Mucosa of descending colon (tissue), 3 donors: ENCODE measurements around the gene NUP54. TPM values are rescaled to one million over a fixed set of nuclear protein-coding genes. Genes with fewer than 3 reads are reported as not detected.

Experiments
- ATAC-seq: fragments of 200-7000 bp; cut with Tn5 transposase; one replicate; pipeline ENCODE4 v1.9.1; 2020; ENCODE audit warnings: mild to moderate bottlenecking, moderate library complexity
- DNase-seq, 3 donors: peaks; one replicate each; pipeline ENCODE4 v3.0.0-alpha.2; 2020
- H3K36me3 ChIP-seq: fragments of 200-600 bp; one replicate; pipeline ENCODE4 v1.8.0; 2021; ENCODE audit warnings: low read depth, mild to moderate bottlenecking
- H3K4me1 ChIP-seq: fragments of 200-600 bp; one replicate; pipeline ENCODE4 v1.8.0; 2021; ENCODE audit warnings: low read depth, mild to moderate bottlenecking
- H3K4me3 ChIP-seq: fragments of 200-600 bp; one replicate; pipeline ENCODE4 v1.8.0; 2021; ENCODE audit warnings: mild to moderate bottlenecking
- H3K9me3 ChIP-seq: fragments of 200-600 bp; one replicate; pipeline ENCODE4 v1.8.0; 2021; ENCODE audit warnings: mild to moderate bottlenecking
- CTCF ChIP-seq: fragments of 200-600 bp; IDR thresholded peaks from one replicate; pipeline ENCODE4 v1.8.0; 2022; ENCODE audit warnings: antibody characterized with exemption, mild to moderate bottlenecking
- intact Hi-C, 2 donors: fragments of 100-400 bp; cut with DNase I in 1 of 2; cut with micrococcal nuclease in 1 of 2; formaldehyde crosslinking; loops; one replicate each; pipeline versions ENCODE4 v1.11.0 to v1.11.1; 2022; cut with DNase I, micrococcal nuclease
- total RNA-seq, 3 donors: library from RNA; stranded (reverse); fragmentation: NEBNext Ultra II Directional in 2 of 3; extraction: Animal tissue kit (Norgen Biotek cat#: 25700) in 2 of 3; gene quantifications; one replicate each; pipeline versions ENCODE4 v1.2.1 to v1.2.4, GENCODE V29; 2021 to 2023
- donor health status: DM: no; HTN: no; CAD: no; lungs with moderate emphysema.
- donor health status: DM: no; HTN: no; CAD: no.
- donor health status: DM: no; HTN: yes; CAD: no.

Gene NUP54
- total RNA-seq, 3 donors from 2014 or later: 32.1 to 40.3 (median 36.4) TPM

GRCh38 chr4:76168688-76169087 lies 20.5 kb upstream of the NUP54 start:
- ATAC-seq (no peak), DNase-seq (no peak)
- TF ChIP-seq CTCF: no peak
- Histone ChIP-seq H3K9me3 (no peaks in the 10 kb centered on the region), H3K4me1 (no peaks in the 10 kb centered on the region), H3K4me3 (no peak overlapping the region), H3K36me3 (peaks cover 27% of the 10 kb centered on the region)
- intact Hi-C loops: no loop called here

- H3K36me3 ChIP-seq: peaks cover 20% of the 10 kb centered on the region
- H3K9me3 ChIP-seq: no peaks in the 10 kb centered on the region
- ATAC-seq (no peak), DNase-seq (no peak)
- intact Hi-C loops: no loop called here
- H3K4me3 ChIP-seq: no peak overlapping the region
- TF ChIP-seq CTCF: no peak
- H3K4me1 ChIP-seq: no peaks in the 10 kb centered on the region
Measured at GRCh38 chr4:76166480-76166879, 18.3 kb upstream of the NUP54 start.

- no peaks in the 10 kb centered on the region for H3K4me1 ChIP-seq
- DNase-seq: no peak
- TF ChIP-seq CTCF: no peak
- H3K9me3 ChIP-seq: no peaks in the 10 kb centered on the region
- intact Hi-C loops: no loop called here
- no peak for ATAC-seq
- no peaks in the 10 kb centered on the region for H3K36me3 ChIP-seq
- no peak overlapping the region for H3K4me3 ChIP-seq
Measured at GRCh38 chr4:76160355-76160754, 12.2 kb upstream of the NUP54 start.

- no peaks in the 10 kb centered on the region for H3K4me1 ChIP-seq
- DNase-seq (no peak), ATAC-seq (no peak)
- no peak overlapping the region for H3K4me3 ChIP-seq
- no peaks in the 10 kb centered on the region for H3K36me3 ChIP-seq
- H3K9me3 ChIP-seq: peaks cover 3% of the 10 kb centered on the region
- intact Hi-C loops: no loop called here
- TF ChIP-seq CTCF: no peak
Measured at GRCh38 chr4:76156635-76157034, 8.4 kb upstream of the NUP54 start.

GRCh38 chr4:76155979-76156378 lies 7.8 kb upstream of the NUP54 start:
- H3K4me3 ChIP-seq: no peak overlapping the region
- peaks cover 3% of the 10 kb centered on the region for H3K9me3 ChIP-seq
- H3K36me3 ChIP-seq: no peaks in the 10 kb centered on the region
- no peak for DNase-seq
- no peak for ATAC-seq
- no peaks in the 10 kb centered on the region for H3K4me1 ChIP-seq
- intact Hi-C loops: no loop called here
- no peak for TF ChIP-seq CTCF

- Histone ChIP-seq H3K4me1 (no peaks in the 10 kb centered on the region), H3K9me3 (peaks cover 3% of the 10 kb centered on the region), H3K4me3 (no peak overlapping the region), H3K36me3 (no peaks in the 10 kb centered on the region)
- no peak for DNase-seq
- ATAC-seq: no peak
- intact Hi-C loops: no loop called here
- no peak for TF ChIP-seq CTCF
Measured at GRCh38 chr4:76153356-76153755, 5.2 kb upstream of the NUP54 start.
